Prostate gland (tissue), 2 donors: ENCODE measurements around the gene RASL11A.
"Not testable (repeated sequence)": the region's sequence is repeated elsewhere in the genome, so short reads cannot be mapped to it uniquely, and the experiment has no call there.

ENCODE experiments used
- POLR2A ChIP-seq: fragments of 450-650 bp; IDR thresholded peaks from one replicate; pipeline ENCODE4 v1.6.1; 2016; ENCODE audit warnings: antibody characterized with exemption, mild to moderate bottlenecking
- POLR2AphosphoS5 ChIP-seq: sonication (generic); formaldehyde crosslinking; IDR thresholded peaks from one replicate; pipeline ENCODE4 v1.6.1; 2017; ENCODE audit warnings: antibody characterized with exemption
- TF ChIP-seq, protein P1 (sequence below), 4 experiments: fragments of 200-600 bp in 2 of 4; fragments of 450-650 bp in 2 of 4; sonication (generic) in 2 of 4; IDR thresholded peaks; 1 replicate in 3 of 4; 2 replicates in 1 of 4; pipeline ENCODE4 v1.5.1; 2016 to 2019; ENCODE audit warnings: antibody characterized with exemption in 4 of 4, mild to moderate bottlenecking in 2 of 4, moderate library complexity in 2 of 4

GRCh38 chr13:27222100-27222499 is 48.5 kb upstream of the RASL11A start:
- not testable (repeated sequence) for TF ChIP-seq POLR2AphosphoS5, POLR2A
- TF ChIP-seq, protein P1, sequence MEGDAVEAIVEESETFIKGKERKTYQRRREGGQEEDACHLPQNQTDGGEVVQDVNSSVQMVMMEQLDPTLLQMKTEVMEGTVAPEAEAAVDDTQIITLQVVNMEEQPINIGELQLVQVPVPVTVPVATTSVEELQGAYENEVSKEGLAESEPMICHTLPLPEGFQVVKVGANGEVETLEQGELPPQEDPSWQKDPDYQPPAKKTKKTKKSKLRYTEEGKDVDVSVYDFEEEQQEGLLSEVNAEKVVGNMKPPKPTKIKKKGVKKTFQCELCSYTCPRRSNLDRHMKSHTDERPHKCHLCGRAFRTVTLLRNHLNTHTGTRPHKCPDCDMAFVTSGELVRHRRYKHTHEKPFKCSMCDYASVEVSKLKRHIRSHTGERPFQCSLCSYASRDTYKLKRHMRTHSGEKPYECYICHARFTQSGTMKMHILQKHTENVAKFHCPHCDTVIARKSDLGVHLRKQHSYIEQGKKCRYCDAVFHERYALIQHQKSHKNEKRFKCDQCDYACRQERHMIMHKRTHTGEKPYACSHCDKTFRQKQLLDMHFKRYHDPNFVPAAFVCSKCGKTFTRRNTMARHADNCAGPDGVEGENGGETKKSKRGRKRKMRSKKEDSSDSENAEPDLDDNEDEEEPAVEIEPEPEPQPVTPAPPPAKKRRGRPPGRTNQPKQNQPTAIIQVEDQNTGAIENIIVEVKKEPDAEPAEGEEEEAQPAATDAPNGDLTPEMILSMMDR (IDR thresholded peaks at IDR 0.05), result not testable (repeated sequence)
